GM12891 (cell line): ENCODE measurements around the gene PRUNE2.

Experiments used
- PAX5 ChIP-seq: IDR thresholded peaks from 2 replicates; pipeline ENCODE4 v1.6.1; 2011; ENCODE audit warnings: low read length, moderate library complexity, mild to moderate bottlenecking; ENCODE audit not compliant: insufficient read depth, severe bottlenecking
- POLR2A ChIP-seq: IDR thresholded peaks from 2 replicates; pipeline ENCODE4 v1.6.1; 2011; ENCODE audit warnings: low read depth, low read length, control low read depth
- POLR2AphosphoS5 ChIP-seq: IDR thresholded peaks from 2 replicates; pipeline ENCODE4 v1.6.1; 2011; ENCODE audit warnings: low read depth, low read length, control low read depth
- SPI1 ChIP-seq: IDR thresholded peaks from 2 replicates; pipeline ENCODE4 v1.6.1; 2011; ENCODE audit warnings: low read depth, low read length, control low read depth
- TAF1 ChIP-seq: IDR thresholded peaks from 2 replicates; pipeline ENCODE4 v1.6.1; 2011; ENCODE audit warnings: low read depth, low read length, control low read depth

GRCh38 chr9:76808636-76809035 lies 97.3 kb downstream of the PRUNE2 start:
- TF ChIP-seq POLR2A (no peak), POLR2AphosphoS5 (no peak), SPI1 (no peak), TAF1 (no peak), PAX5 (no peak)
